GM15510 (cell line): ENCODE results near the gene STK24.

Experiments used
- POLR2A ChIP-seq: IDR thresholded peaks from 3 replicates; pipeline ENCODE4 v1.6.1; 2011; ENCODE audit warnings: borderline replicate concordance; ENCODE audit not compliant: insufficient read length; ENCODE audit errors: extremely low read depth

Gene STK24

GRCh38 chr13:98517576-98518310, 59.2 kb downstream of the STK24 start:
- TF ChIP-seq POLR2A, result no peak

GRCh38 chr13:98515818-98516465, 61.0 kb downstream of the STK24 start:
- no peak for TF ChIP-seq POLR2A

GRCh38 chr13:98514288-98514687, 62.6 kb downstream of the STK24 start:
- no peak for TF ChIP-seq POLR2A

GRCh38 chr13:98513837-98514236, 63.1 kb downstream of the STK24 start:
- no peak for TF ChIP-seq POLR2A

DNA sequence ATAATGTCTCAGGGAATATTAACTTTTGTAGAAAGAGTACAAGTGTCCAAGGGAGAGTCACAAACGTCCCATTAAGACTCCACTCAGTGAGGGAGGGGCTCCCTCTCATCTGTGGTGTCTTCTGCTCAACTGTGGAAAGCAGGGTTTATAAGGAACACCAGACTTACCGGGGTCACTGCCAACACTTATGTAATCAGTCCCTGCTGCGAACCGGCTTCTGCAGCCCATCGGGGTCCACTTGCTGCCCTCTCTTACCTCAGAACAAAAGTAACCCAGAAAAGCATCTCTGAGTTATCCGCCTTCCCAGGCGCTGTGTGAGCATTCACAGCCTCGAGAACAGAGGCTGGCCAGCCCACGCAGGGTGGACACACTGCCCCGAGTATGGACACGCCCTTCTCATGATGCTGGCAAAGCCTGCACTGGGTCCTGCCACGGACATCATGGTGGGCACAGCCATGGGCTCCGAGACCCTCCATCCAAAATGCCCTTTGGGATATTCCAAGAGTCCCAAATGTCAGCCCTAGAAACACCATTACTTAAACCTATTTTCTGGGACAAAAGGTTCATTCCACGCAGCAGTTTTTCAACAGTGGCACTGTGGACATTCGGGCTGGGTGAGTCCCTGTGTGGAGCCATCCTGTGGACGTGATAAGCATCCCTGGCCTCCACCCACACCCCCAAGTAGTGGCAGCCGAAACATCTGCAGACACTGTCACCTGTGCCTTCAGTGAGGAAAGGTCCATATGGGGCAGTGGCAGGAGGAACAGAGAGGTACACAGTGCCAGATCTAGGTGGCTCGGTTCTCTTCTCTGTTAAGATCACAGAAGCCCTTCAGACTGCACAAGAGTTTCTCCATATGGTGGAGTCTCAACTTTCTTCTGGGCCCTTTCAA, 63.9 kb downstream of the STK24 start:
- TF ChIP-seq POLR2A, result no peak

GRCh38 chr13:98511435-98511834, 65.5 kb downstream of the STK24 start:
- no peak for TF ChIP-seq POLR2A

GRCh38 chr13:98510156-98510509, 66.8 kb downstream of the STK24 start:
- TF ChIP-seq POLR2A, result no peak

DNA sequence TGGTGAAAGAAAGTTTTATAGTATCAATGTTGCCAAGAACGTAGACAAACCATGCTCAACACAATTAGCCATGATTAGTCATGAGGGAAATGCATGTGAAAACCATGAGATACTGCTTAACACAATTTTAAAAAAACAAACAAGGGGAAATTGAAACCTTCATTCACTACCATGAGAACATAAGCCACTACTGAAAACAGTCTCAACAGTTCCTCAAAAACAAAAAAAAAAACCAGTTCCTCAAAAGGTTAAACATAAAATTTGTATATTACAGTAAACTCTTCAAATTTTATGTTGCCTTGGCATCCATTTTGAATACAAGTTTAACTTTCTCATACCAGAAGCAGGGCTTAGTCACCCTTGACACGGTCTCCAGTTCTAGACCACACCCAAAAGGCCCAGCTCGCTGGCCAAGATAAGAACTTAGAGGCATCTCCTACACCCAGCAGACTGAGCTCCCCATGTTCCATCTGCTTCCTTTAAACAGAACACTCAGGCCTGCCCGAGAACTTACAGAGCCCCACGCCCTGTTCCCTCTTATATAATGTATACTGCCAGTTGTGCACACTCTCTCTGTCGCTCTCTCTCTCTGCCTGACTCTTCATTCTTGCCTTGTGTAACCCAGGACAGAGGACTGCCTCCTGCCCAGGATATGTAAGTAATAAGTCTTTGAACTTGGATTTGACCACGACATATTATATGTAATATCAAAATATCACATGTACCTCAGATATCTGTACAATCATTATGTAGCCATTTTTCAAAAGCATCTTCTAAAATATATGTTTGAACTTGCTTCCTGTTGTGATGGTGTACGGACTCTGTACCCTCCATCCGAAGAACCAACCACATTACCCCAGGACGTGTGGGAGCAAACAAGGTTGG, 67.4 kb downstream of the STK24 start:
- no peak for TF ChIP-seq POLR2A

- TF ChIP-seq POLR2A, result no peak
Measured at GRCh38 chr13:98508685-98509084, 68.2 kb downstream of the STK24 start.

GRCh38 chr13:98508280-98508679, 68.6 kb downstream of the STK24 start:
- no peak for TF ChIP-seq POLR2A

- TF ChIP-seq POLR2A, result no peak
Measured at GRCh38 chr13:98507282-98507797, 69.6 kb downstream of the STK24 start.

- no peak for TF ChIP-seq POLR2A
Measured at GRCh38 chr13:98506728-98507230, 70.1 kb downstream of the STK24 start.

GRCh38 chr13:98506322-98506721, 70.6 kb downstream of the STK24 start:
- TF ChIP-seq POLR2A, result no peak

GRCh38 chr13:98505217-98505616, 71.7 kb downstream of the STK24 start:
- TF ChIP-seq POLR2A, result no peak
